Transverse colon (tissue), 4 donors: Measurements from ENCODE around the gene CARD10. TPM values are rescaled to one million over a fixed set of nuclear protein-coding genes. Genes with fewer than 3 reads are reported as not detected.

Experiments used
- DNase-seq: peaks from one replicate; pipeline ENCODE4 v3.0.0-alpha.2; 2019
- H3K27ac ChIP-seq, 4 donors: fragments of 200-600 bp; sonication (generic); 2 replicates each; pipeline ENCODE4 v1.5.1; 2016 to 2018; ENCODE audit warnings: inconsistent platforms in 4 of 4
- H3K27me3 ChIP-seq: fragments of 200-600 bp; sonication (generic); 2 replicates; pipeline ENCODE4 v1.5.1; 2017; ENCODE audit warnings: inconsistent platforms
- H3K36me3 ChIP-seq, 4 donors: fragments of 200-600 bp; sonication (generic); 2 replicates each; pipeline ENCODE4 v1.5.1; 2017 to 2019; ENCODE audit warnings: inconsistent platforms in 4 of 4
- H3K4me1 ChIP-seq, 4 donors: fragments of 200-600 bp; sonication (generic); 2 replicates each; pipeline ENCODE4 v1.5.1; 2017 to 2020; ENCODE audit warnings: inconsistent platforms in 4 of 4
- H3K4me3 ChIP-seq, 4 donors: fragments of 200-600 bp; sonication (generic); 1 replicate in 1 of 4; 2 replicates in 3 of 4; pipeline versions ENCODE4 v1.5.1 to v1.6.1; 2017 to 2019; ENCODE audit warnings: inconsistent platforms in 4 of 4
- H3K9me3 ChIP-seq, 2 donors: fragments of 200-600 bp; sonication (generic); 2 replicates each; pipeline ENCODE4 v1.5.1; 2017 to 2019; ENCODE audit warnings: inconsistent platforms in 2 of 2
- EP300 ChIP-seq: sonication (generic); formaldehyde crosslinking; IDR thresholded peaks from one replicate; pipeline ENCODE4 v1.6.1; 2017; ENCODE audit warnings: antibody characterized with exemption, low read depth
- POLR2A ChIP-seq: fragments of 450-650 bp; IDR thresholded peaks from one replicate; pipeline ENCODE4 v1.6.1; 2016; ENCODE audit warnings: antibody characterized with exemption, mild to moderate bottlenecking, moderate library complexity
- POLR2AphosphoS5 ChIP-seq, 3 donors: sonication (generic); formaldehyde crosslinking; IDR thresholded peaks; one replicate each; pipeline ENCODE4 v1.6.1; 2016; ENCODE audit warnings: antibody characterized with exemption in 3 of 3
- WGBS, 2 donors: methylation state at CpG; one replicate each; pipeline ENCODE4 v1.1.5; 2018; ENCODE audit warnings: low coverage in 1 of 2; 5-methylcytosine and 5-hydroxymethylcytosine counted together
- in situ Hi-C, 4 donors: fragments of 200-750 bp; cut with MboI; loops; one replicate each; pipeline versions ENCODE4 v1.15.0 to v1.15.1; 2017; ENCODE audit warnings: low sequenced_read_pairs in 3 of 4, low pct_ligation_motif_present in 1 of 4, low pct_unique_long_range_greater_than_20kb in 1 of 4
- intact Hi-C: fragments of 100-400 bp; cut with DNase I; formaldehyde crosslinking; loops from one replicate; pipeline ENCODE4 v1.15.1; 2023; ENCODE audit warnings: low total_unique reads
- total RNA-seq, 4 donors: library from RNA; depleted of rRNA; stranded (reverse); fragments of >200 nt; gene quantifications; one replicate each; pipeline ENCODE4 v1.1.0, GENCODE V29; 2016
- TF ChIP-seq, protein P1 (sequence below), 5 experiments: fragments of 200-600 bp in 3 of 5; fragments of 450-650 bp in 2 of 5; sonication (generic) in 3 of 5; IDR thresholded peaks; 1 replicate in 2 of 5; 2 replicates in 3 of 5; pipeline ENCODE4 v1.5.1; 2016 to 2017; ENCODE audit warnings: antibody characterized with exemption in 5 of 5, inconsistent platforms in 3 of 5, mild to moderate bottlenecking in 2 of 5, moderate library complexity in 1 of 5

Gene CARD10
- total RNA-seq, 4 donors from 2014 or later: 46.3 to 166 (median 60.9) TPM

DNA sequence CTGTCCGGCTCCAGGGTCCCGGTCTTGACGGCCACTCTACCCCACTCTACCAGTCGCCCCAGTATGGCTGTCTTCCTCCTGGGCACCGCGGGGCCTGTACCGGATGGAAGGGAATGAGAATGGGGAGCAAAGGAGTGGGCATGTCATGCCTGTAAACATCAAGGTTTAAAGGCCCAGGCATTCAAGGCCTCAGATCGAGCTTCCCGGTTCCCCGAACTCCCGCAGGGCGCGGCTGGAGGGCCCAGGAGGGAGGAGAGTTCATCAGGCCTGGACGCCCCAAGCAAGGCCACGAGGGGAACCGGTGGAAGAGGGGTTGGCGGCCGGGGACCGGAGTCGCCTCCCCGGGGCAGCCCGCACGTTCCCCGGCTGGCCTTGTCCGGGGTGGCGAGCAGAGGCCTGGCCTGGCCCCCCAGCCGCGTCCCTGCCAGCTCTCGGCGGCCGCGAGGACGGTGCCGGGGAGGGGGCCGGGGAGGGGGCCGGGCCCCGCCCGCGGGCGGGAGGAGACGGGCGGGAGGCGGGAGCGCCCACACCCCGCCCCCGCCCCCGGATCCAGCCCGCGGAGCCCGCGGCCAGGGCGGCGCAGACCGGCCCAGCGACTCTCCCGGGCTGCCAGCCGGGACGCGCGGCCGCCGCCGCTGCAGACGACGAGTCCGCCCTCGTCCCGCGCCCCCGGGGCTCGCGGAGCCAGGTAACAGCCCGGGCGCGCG lies 40.8 kb upstream of the CARD10 start, which contains the start of gene CDC42EP1:
TSS of gene CDC42EP1 (plus strand) at position 580 of the 707 bp plus-strand sequence. CDS start 5,870 bp downstream, outside the sequence.
- TF ChIP-seq, protein P1, sequence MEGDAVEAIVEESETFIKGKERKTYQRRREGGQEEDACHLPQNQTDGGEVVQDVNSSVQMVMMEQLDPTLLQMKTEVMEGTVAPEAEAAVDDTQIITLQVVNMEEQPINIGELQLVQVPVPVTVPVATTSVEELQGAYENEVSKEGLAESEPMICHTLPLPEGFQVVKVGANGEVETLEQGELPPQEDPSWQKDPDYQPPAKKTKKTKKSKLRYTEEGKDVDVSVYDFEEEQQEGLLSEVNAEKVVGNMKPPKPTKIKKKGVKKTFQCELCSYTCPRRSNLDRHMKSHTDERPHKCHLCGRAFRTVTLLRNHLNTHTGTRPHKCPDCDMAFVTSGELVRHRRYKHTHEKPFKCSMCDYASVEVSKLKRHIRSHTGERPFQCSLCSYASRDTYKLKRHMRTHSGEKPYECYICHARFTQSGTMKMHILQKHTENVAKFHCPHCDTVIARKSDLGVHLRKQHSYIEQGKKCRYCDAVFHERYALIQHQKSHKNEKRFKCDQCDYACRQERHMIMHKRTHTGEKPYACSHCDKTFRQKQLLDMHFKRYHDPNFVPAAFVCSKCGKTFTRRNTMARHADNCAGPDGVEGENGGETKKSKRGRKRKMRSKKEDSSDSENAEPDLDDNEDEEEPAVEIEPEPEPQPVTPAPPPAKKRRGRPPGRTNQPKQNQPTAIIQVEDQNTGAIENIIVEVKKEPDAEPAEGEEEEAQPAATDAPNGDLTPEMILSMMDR (IDR thresholded peaks at IDR 0.05): no peak
- TF ChIP-seq POLR2A (peak; percentile 32), EP300 (no peak), POLR2AphosphoS5 (IDR thresholded peaks at IDR 0.05) (peak in 1 of 3 donors; percentile 25)
- WGBS, 2 donors: 7 to 16% methylated on average over 7 to 29 of the region's 76 CpGs
- intact Hi-C loops (no loop called here), in situ Hi-C loops (no loop called here)
- peak within 1 kb of the TSS; percentile 64 to 94 (median 78) for H3K4me3 ChIP-seq
- peak within 1 kb of the TSS; percentile 97 to 99 (median 99) for H3K27ac ChIP-seq
- H3K27me3 ChIP-seq: no peaks in the 10 kb centered on the region
- peaks cover 33 to 51% (median 44%) of the 10 kb centered on the region in 4 donors for H3K4me1 ChIP-seq
- peak; percentile 75 for DNase-seq
- H3K9me3 ChIP-seq: no peaks in the 10 kb centered on the region
- H3K36me3 ChIP-seq: no peaks in the 10 kb centered on the region

DNA sequence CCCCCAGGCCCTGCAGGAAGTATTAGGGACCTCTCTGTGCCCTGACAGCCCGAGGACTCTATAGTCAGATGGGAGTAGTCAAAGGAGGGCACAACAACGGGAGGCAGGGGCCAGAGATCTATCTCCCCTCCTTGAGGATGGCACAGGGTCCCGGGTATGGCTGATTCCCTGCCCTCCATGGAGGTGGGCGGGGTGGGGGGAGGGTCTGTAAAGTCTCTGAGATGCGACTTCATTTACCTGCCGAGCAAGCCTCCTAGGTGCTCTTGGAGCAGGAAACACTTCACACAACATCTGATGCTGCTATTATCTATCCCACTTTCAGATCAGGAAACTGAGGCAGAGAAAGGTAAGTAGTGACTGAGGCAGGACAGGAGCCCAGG lies 40.3 kb upstream of the CARD10 start:
- no peak for DNase-seq
- 57 to 69% methylated on average over 3 to 6 of the region's 6 CpGs for WGBS, 2 donors
- H3K9me3 ChIP-seq: no peaks in the 10 kb centered on the region
- H3K27me3 ChIP-seq: no peaks in the 10 kb centered on the region
- intact Hi-C loops (no loop called here), in situ Hi-C loops (no loop called here)
- H3K4me3 ChIP-seq: peak overlapping the region in 2 of 4 donors; percentile 64 to 94
- H3K27ac ChIP-seq: peak overlapping the region; percentile 97 to 99 (median 99)
- no peaks in the 10 kb centered on the region for H3K36me3 ChIP-seq
- H3K4me1 ChIP-seq: peaks cover 29 to 47% (median 39%) of the 10 kb centered on the region in 4 donors
- TF ChIP-seq POLR2AphosphoS5 (IDR thresholded peaks at IDR 0.05): no peak
- TF ChIP-seq, protein P1 (IDR thresholded peaks at IDR 0.05): no peak
- no peak for TF ChIP-seq EP300
- TF ChIP-seq POLR2A: no peak

DNA sequence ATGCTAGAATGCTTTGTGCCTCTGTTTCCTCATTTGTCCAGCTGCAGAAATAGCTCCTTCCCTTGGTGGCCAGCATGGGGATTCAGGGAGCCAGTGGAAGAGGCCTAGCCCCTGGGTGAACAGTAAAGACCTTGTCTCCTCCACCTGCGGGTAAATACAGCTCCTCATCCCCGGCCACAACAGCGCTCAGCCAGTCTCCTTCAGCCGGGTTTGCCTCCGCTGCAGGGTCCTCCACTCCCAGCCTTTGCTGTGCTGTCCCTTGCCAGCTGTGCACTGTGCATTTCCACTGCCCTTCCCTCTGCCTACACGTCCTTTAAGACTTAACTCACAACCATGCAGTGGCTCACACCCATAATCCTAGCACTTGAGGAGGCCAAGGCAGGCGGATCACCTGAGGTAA lies 39.6 kb upstream of the CARD10 start:
- intact Hi-C loops: no loop called here
- 85% methylated on average over 7 of the region's 7 CpGs; no CpG with 5 or more reads in 1 of the 2 donors for WGBS, 2 donors
- peak overlapping the region in 2 of 4 donors; percentile 97 to 99 for H3K27ac ChIP-seq

DNA sequence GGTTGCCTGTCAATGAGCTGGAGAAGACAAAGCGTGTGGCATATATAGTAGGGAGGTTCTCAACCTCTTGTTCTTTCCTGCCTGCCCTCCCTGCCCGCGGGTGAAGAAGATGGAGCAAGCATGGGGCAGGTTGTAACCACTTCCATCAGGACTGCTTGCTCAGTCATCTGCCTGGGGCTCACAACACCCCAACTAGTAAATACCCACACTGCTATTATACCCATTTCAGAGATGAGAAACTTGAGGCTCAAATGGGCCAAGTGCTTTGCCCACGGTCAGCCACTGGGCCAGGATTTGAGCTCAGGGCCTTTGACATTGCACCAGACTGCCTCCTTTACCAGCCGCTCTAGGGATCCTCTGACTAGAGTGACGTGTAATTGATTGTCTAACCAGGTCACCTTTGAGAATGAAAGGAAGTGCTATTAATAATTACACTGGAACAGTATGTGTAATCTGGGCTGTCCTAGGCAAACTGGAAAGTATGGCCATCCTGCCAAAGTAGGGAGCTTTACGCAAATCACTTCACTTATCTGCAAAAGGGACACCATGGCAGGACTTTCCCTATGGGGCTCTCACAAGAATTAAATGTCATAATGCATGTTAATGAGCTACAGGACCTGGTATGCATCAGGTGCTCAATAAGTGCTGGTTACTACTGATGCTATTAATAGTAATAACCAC lies 38.2 kb upstream of the CARD10 start:
- 74 to 100% methylated on average over 1 to 7 of the region's 7 CpGs for WGBS, 2 donors
- H3K27ac ChIP-seq: no peak overlapping the region
- H3K9me3 ChIP-seq: no peaks in the 10 kb centered on the region
- DNase-seq: no peak
- no peaks in the 10 kb centered on the region for H3K36me3 ChIP-seq
- H3K4me3 ChIP-seq: no peak overlapping the region
- no peak for TF ChIP-seq POLR2A
- no peak for TF ChIP-seq EP300
- TF ChIP-seq, protein P1 (IDR thresholded peaks at IDR 0.05): no peak
- no peak for TF ChIP-seq POLR2AphosphoS5 (IDR thresholded peaks at IDR 0.05)
- H3K4me1 ChIP-seq: peaks cover 9 to 31% (median 25%) of the 10 kb centered on the region in 4 donors
- intact Hi-C loops (no loop called here), in situ Hi-C loops (no loop called here)
- H3K27me3 ChIP-seq: no peaks in the 10 kb centered on the region

More for the DNA sequence above, 39.6 kb upstream of the CARD10 start:
- no peaks in the 10 kb centered on the region for H3K27me3 ChIP-seq
- H3K4me1 ChIP-seq: peaks cover 22 to 40% (median 32%) of the 10 kb centered on the region in 4 donors
- H3K4me3 ChIP-seq: no peak overlapping the region
- H3K9me3 ChIP-seq: no peaks in the 10 kb centered on the region
- TF ChIP-seq POLR2A (no peak), EP300 (no peak), POLR2AphosphoS5 (IDR thresholded peaks at IDR 0.05) (no peak)
- TF ChIP-seq, protein P1 (IDR thresholded peaks at IDR 0.05): no peak
- in situ Hi-C loops: no loop called here
- no peaks in the 10 kb centered on the region for H3K36me3 ChIP-seq
- DNase-seq: no peak
